8988T (cell line): ENCODE data around the gene TP53RK.

Experiments
- DNase-seq: peaks from one replicate; pipeline ENCODE4 v3.0.0; 2011

TP53RK gene

DNA sequence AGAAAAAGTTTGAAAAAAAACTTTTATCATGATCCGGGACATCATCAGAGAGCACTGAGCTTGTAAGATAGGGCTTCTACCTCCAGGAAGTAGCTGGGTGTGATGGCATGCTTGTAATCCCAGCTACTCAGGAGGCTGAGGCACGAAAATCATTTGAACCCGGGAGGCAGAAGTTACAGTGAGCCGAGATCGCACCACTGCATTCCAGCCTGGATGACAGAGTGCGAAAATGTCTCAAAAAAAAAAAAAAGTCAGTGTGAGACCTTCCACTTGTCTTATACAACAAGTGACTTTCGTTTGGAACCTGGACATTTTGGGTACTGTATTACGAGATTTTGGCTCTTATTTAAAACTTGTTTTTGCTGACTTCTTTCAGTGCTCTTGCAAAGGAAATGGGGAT, 32.1 kb downstream of the TP53RK start:
- no peak for DNase-seq

DNA sequence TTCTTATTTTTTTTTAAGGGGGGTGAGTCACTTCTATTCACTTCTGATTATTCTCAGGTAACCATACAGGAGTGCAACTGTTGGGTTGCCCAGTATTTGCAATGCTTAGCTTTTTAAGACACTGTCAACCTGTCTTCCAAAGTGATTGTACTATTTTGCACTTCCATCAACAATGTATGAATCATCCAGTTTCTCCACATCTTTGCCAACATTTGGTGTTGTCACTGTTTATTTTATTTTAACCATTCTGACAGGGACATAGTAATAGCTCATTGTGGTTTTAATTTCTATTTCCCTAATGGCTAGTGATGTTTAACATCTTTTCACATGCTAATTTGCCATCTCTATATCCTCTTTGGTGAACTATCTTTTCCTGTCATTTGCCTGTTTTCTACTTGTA, 36.5 kb downstream of the TP53RK start:
- DNase-seq = no peak

DNA sequence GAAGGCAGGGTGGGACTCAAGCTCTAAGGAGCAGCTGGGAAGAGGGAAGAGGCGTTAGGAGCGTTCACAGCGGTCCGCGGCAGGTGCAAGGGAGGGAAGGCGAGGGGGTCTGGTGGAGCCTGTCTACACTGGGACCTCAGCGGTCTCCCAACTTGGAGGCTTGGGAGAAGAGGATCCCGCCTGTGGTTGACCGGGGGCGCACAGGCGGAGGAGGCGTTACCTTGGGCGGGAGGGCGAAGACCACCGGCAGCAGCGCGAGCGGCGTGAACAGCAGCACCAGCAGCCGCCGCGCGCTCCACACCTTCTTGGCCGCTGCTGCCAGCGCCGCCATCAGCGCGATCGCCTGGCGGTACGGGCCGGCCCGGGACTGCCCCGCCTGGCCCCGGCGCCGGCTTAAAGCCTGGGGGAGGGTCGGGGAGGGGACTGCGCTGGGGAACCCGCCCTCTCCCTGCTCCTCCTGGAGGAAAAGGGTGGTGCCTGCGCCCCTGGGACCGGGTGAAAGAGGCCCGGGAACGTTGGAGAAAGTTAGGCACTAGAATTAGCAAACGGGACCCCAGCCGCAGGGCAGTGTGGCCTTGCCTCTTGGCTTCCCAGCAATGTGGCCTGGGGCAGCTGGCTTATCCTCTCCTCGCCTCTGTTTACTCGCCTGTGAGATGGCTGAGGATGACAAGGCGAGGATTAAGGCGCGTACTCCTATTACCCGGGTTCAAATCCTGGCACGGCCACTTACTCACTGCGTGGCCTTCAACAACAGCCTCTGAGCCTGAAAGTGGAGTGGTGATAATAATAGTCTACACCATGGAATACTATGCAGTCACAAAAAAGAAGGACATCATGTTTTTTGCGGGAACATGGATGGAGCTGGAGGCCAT, 37.9 kb downstream of the TP53RK start, which contains the start of gene SLC13A3:
Gene SLC13A3, minus strand, starts transcription at position 369 of the 872 bp plus-strand sequence. Its CDS starts 38 bp downstream, at position 331.
- DNase-seq = no peak

DNA sequence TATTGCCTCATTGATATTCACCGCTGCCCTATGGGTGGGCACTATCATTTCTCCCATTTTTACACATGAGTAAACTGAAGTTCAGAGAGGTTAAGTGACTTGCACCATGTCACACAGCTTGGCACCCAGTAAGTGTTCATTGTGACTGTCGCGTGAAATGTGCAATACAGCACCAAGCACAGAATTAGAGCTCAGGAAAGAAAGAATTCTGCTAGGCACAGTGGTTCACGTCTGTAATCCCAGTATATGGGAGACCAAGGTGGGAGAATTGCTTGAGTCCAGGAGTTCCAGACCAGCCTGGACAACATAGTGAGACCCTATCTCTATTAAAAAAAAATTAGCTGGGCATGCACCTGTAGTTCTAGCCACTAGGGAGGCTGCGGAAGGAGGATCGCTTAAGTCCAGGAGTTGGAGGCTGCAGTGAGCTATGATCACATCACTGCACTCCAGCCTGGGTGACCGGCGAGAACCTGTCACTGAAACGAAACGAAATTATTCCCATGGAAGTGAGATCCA, 38.6 kb downstream of the TP53RK start:
- no peak for DNase-seq

DNA sequence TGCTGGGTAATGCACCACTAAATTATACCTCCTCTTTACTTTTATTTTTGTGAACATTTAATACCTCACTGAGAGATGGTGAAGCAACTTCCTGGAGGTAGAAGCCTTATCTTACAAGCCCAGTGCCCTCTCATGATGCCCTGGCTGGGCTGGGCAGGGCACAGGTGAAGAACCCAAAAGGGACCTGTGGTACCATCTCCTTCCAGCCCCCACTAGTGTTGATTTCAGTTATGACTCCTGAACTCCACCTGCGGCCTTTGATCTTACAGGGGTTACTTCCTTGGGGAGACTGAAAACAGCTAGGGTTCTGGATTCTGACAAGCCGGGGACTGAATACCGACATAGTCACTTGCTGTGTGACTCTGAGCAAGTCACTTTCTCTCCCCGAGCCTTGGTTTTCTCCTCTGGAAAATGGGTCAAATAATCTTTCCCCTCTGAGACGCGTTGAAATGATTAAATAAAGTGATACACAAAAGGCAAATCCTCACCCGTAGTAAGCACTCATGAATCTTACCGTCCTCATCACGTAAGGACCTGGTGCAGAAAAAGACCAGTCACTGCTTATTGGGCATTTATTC, 39.2 kb downstream of the TP53RK start:
- DNase-seq = no peak

DNA sequence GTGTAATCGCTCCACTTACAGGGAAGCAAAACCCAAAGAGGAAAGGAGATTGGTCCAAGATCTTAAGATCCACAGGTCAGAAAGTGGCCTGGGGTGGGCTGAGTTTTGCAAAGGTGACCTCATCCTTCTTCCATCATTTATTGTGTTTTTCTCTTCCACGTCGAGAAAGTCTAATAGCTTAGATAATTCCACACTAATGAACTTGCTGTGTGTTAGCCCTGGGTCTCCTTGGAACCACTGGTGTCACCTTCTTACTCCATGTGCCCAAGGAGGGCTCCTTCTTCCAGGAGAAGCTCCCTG, 39.6 kb downstream of the TP53RK start:
- no peak for DNase-seq

DNA sequence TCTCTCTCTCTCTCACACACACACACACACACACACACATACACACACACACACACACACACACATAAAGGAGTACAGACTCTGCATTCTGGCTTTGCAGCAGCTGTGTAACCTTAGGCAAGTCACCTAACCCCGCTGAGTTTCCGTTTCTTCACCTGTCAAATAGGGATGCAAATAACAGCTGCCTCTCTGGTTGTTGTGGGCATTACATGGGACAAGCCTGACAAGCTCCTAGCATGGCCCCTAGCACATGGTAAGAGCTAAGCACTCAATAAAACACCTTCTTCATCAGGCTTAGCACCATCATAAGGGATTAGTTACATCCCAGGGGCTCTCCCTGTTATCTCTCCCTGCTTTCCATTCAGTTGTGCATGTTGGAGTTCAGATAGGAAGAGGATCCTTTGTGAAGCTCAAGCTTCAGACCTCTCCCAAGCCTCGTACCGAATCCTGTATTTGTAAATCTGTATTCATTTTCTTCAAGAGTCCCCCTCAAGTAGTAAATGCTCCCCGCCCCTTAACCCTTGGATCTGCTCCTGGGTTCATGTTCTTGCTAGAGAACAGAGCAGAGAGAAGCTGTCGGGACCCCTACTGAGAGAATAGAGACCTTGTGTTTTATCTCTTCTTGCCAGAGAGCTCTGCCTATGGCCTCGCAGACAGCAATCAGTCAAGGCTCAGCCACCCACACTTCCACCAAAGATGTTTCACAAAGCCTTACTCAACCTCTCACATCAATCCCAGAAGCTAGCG, 40.2 kb downstream of the TP53RK start:
- DNase-seq = no peak

DNA sequence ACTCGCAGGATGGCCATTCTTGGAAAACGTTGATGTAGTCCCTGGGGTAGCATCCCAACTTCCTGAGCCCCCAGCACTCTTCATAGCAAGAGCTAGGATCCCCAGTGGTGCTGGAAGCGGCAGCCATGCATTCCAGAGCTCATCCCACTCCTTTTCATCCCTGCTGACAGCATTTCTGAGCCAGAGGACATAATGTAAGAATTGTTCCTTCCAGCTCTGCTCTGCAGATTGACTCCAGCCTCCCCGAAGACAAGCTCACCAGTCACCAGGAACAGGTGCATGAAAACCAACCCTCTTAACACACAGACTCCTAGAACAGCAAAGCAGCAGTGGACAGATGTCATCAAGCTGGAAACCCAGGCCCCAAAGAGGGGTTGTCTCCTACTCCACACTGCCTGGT, 41.8 kb downstream of the TP53RK start:
- no peak for DNase-seq

DNA sequence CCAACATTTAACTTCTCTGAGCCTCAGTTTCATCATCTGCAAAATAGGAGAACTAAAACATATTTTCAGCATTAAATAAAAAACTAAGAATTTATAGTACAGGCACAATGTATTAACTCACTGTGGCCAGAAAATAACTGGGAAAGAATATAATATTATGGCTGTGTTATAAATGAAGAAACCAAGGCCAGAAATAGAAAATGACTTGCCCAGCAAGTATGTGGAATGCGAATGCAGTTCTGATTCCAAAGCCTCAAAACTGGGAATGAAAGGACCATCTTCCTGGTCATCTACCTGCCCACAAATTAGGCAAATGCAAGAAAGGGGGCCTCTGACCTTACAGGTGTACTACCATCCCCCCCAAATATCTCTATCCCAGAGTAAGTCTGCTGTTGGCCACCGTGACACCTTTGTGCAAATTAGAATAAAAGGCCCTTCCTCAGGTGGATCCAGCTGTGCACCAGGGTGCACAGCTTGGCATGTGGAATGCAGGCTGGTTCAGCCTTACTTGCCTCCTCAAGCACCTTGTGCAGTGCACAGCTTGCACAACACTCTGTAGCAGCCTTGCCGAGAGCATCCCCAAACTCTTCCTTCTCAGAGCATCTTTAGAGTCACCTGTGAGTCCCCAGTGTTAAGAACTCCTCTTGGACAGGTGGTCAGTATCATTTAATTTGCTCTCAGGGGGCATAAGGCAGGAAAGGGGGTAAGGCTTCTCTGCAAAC, 42.4 kb downstream of the TP53RK start:
- no peak for DNase-seq

DNA sequence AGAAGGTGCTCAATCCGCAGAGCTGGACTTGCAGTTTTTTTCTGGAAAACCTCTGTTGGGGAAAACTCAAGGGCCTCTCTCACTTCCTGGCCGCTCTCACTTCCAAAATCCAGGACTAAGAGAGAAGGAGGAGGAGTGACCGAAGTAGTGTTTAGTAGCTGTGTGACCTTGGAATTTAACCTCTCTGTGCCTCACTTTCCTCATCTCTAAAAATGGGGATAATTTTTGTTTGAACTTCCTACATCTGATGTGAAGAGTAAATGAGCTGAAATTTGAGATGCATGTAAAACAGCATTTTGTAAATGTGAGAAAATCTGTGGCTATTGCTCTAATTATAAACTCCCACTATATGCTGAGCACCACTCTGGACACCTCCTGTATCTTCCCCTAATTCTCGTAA, 43.1 kb downstream of the TP53RK start:
- no peak for DNase-seq

DNA sequence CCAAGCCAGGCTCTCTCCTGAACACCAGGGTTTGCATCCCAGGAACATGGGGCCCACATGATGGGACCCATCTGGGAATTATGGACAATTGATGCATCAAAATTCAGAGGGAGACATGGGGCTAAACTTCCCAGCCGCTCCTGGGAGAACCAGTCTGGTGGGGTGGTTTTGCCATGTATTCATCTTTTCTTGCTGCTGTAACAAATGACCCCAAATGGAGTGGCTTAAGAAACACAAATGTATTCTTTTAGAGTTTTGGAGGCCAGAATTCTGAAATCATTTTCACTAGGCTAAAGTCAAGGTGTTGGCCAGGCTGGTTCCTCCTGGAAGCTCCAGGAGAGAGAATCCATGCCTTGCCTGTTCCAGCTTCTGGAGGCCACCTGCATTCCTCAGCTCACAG, 44.5 kb downstream of the TP53RK start:
- no peak for DNase-seq

DNA sequence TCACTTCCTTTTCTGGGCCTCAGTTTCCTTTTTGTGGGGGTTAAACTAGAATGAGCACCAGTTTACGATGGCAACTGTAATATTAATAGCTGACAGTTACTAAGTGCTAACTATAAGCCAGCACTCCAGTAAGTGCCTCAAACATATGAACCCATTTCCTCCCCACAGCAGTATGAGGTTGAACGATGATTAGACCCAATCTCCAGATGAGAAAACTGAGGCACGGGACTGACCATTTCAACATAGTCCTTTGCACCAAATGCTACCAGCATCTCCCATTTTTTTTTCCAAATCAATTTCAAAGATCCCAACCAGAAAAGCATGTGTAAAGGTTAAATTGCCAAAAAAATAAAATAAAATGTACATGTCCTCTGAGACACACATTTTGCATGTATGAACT, 45.1 kb downstream of the TP53RK start:
- DNase-seq = no peak

DNA sequence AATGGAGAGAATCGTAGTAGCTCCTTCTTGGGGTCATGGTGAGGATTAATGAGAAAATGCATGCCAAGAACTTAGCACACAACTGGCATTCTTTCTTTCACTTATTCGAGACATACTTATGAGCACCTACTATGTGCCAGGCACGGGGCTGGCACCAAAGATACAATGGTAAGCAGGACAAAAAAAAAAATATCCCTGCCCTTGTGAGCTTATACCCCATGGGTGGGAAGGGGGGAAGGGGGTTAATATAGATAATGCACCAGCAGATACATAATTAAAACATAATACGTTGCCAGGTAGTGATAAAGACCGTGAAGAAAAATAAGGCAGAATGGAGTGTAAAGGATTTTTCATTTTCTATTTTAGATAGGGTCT, 46.3 kb downstream of the TP53RK start:
- no peak for DNase-seq

DNA sequence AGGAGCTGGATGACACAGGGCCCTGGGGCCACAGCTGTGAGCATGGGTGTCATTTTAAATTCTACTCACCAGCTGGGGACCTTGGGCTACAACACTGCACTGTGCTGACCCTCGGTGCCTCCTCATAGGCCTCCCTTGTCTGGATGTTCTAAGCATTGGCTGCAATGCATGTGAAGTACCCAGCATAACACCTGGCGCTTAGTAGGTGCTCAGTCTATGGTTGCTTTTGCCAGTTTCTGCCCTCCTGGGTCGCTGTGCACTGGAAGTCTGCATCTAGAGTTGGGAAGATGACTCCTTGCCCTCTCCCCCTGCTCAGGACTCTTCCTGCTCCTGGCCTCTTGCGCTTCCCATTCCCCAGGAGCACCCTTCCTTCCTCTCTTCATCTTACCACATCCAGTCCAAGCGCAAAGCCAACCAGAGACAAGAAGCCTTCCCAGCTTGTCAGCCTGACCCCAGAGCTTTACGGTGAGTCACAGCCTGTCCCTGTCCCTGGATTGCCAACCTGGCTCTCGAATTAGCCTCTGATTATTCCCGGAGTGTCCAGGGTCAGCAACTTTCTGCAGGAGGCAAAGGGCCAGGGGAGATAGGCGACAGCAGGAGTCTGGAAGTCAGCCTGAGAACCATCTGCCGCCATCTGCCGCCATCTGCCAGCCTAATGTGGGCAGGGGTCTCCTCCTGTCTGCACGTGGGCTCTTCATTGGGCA, 46.8 kb downstream of the TP53RK start:
- no peak for DNase-seq

DNA sequence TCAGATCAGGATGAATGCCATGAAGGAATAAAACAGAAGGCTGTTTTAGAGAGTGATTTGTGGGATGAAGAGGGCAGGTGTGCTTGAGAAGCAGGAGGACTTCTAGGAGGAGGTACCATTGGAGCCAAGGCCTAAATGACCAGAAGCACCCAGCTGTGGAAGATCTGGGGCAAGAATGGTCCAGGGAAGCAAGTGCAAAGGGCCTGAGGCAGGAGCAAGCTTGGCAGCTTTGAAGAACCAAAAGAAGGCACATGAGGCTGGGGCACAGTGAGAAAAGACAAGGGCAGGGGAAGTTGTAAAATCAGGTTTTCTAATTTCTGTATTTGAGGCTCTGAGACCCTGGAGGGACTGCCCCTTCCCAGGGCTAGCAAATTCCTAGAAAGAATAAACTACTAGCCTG, 47.8 kb downstream of the TP53RK start:
- DNase-seq = no peak

DNA sequence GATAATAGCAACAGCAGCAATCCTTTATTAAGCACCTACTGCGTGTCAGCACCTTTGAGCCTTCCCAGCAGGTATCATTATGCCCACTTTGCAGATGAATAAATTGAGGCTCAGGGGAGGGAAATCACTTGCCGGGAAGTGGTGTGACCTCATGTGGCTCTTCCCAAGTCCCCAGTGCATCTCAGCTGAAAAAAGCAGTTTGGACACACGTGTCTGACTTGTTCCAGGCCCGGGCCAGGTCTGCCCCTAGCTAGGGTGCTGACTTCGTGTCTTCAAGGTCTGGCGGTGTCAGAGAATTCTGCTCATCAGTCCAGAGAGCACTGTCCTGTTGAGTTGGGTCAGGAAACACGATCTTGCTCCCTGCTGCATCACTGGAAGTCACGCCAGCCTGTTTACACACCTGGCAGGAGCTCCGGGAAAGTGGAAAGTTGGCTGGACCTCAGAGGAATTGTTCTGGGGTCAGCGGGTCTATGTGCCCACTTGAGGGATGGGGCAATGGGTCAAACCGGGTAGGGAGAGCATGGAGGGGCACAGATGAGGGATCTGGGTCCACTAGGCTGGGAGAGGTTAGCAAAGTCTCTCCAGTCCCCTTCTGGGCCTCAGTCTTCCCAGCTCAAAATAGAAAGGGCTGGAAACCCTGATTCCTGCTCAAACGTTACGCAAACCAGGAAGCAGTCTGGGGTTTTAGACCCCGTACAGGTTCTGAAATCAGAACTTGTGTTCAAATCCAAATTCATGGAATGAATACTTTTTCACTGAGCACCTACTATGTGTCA, 48.5 kb downstream of the TP53RK start:
- DNase-seq = no peak

DNA sequence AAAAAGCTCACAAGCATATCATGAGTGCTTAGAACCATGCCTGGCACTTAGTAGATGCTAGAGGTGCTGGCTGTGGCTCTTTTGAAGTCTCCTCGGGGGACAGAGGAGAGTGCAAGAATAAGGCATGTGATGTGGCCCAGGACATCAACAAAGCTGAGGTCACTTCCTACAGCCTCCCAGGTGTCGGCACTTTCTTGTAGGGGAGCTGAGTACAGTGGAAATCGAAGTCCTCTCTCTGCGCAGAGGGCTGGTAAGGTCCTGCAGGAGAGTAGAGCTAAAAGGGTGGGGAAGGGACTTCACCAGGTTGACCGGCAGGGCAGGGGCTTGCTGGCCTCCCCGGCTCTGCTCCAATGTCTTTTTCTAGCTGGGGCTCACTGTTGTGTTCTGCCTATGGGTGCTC, 49.2 kb downstream of the TP53RK start:
- DNase-seq = no peak

DNA sequence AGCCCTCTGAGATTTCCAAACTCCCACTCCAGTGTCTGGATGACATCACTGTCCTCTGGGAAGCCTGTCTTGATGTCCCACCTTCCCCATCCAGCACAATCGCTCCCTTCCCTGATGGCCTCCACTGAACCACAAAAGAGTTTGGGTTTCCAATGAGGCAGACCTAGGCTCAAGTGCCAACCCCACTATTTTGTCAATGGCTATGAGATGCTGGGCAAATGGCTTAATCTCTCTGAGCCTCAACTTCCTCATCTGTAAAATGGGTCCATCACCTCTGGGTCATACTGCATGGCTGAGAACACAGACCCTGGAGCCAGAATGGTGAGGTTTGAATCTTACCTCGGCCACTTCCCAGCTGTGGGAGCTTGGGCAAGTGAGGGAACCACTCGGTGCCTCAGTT, 49.7 kb downstream of the TP53RK start:
- DNase-seq = no peak

DNA sequence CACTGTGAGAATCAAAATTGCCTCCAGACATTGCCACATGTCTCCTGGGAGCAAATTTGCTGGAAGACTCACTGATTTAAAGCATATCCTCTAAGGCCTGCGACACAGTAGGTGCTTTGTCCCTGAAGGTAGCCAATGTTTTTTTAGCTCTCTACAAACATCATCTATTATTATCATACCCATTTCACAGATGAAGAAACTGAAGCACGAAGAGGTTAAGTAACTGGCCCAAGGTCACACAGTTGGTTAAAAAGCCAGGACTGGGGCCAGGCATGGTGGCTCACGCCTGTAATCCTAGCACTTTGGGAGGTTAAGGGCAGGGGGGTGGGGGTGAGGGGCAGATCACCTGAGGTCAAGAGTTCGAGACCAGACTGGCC, 50.4 kb downstream of the TP53RK start:
- DNase-seq = no peak

DNA sequence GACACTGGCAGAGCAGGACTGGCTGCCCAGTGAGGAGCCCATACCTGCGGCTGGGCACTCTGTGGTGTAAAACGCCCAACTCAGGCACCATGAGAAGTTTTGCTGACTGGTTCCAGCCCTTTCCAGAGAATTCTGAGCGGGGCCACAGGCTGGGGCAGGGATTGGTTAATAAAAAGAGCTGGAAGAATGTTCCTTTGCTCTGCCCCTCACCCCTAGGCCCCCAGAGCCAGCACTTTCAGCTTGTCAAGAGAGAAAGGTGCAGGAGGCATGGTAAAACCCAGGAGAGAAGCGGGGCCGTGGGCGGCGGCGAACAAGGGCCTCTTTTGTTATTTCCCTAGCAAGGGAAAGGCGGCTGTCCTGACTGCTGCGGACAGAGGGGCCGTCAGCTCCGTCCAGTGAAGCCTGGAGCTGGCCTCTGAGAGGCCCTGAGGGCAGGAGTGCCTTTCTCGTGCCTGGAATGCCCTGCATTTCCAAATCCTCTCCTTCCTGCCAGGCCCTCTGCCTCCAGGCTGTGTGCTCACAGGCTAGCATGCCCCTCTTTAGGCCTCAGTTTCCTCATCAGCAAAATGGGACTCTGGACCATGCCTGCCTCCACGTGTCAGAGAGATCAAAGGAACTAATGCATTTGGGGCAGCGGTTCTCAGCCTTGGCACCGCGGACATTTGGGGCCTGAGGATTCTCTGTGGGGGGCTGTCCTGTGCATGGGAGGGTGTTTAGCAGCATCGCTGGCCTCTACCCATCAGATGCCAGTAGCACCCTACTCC, 50.9 kb downstream of the TP53RK start:
- DNase-seq = no peak
